ENCODE results near the gene CDH24. TPM values are rescaled to one million over a fixed set of nuclear protein-coding genes. Genes with fewer than 3 reads are reported as not detected.
A peak's percentile ranks its signal among the peaks of the same experiment; 100 is the strongest.

Gene CDH24
- polyA plus RNA-seq, 12 donors = 2.3 to 12.5 (median 3.7) TPM; not detected in 1

GRCh38 chr14:23045419-23046357, 11.6 kb downstream of the CDH24 start:
- DNase-seq = no peak

- no peak for DNase-seq
Measured at GRCh38 chr14:23044840-23045239, 12.5 kb downstream of the CDH24 start.

- no peak for DNase-seq
Measured at GRCh38 chr14:23043754-23044153, 13.6 kb downstream of the CDH24 start.

GRCh38 chr14:23043145-23043544, 14.2 kb downstream of the CDH24 start:
- no peak for DNase-seq

- no peak for DNase-seq
Measured at GRCh38 chr14:23042162-23042965, 15.0 kb downstream of the CDH24 start, which contains the start of gene PSMB11. PSMB11 (plus strand) TSS chr14:23042212; CDS start chr14:23042226, 14 bp downstream.

- DNase-seq = no peak
Measured at GRCh38 chr14:23041729-23042128, 15.6 kb downstream of the CDH24 start.

- no peak for DNase-seq
Measured at GRCh38 chr14:23040100-23040499, 17.2 kb downstream of the CDH24 start.

- DNase-seq = no peak
Measured at GRCh38 chr14:23035303-23036144, 21.8 kb downstream of the CDH24 start.

- peak; percentile 95 for DNase-seq
Measured at GRCh38 chr14:23034498-23035302, 22.6 kb downstream of the CDH24 start, which contains the start of gene PSMB5. PSMB5 (minus strand) TSS chr14:23034900; CDS start chr14:23034881, 19 bp downstream.

GRCh38 chr14:23033801-23034497, 23.4 kb downstream of the CDH24 start:
- DNase-seq = no peak

- no peak for DNase-seq
Measured at GRCh38 chr14:23033251-23033727, 24.0 kb downstream of the CDH24 start.

GRCh38 chr14:23030936-23031335, 26.4 kb downstream of the CDH24 start:
- no peak for DNase-seq

- DNase-seq = no peak
Measured at GRCh38 chr14:23028799-23029198, 28.5 kb downstream of the CDH24 start.

GRCh38 chr14:23025151-23025814, 32.0 kb downstream of the CDH24 start:
- no peak for DNase-seq

GRCh38 chr14:23024612-23025075, 32.7 kb downstream of the CDH24 start:
- DNase-seq = no peak

GRCh38 chr14:23023795-23024152, 33.5 kb downstream of the CDH24 start:
- DNase-seq = no peak

GRCh38 chr14:23023022-23023794, 34.1 kb downstream of the CDH24 start:
- no peak for DNase-seq

- no peak for DNase-seq
Measured at GRCh38 chr14:23021889-23022442, 35.4 kb downstream of the CDH24 start.
